Activated T-cell treated with anti-CD3 and anti-CD28 coated beads, Interleukin-2, amount 50 U/mL, for 24 hours (primary cell): Measurements from ENCODE around the gene RASSF8.

ENCODE experiments used
- DNase-seq: peaks from one replicate; pipeline ENCODE4 v3.0.0-alpha.2; 2020
- H3K27ac Mint-ChIP-seq: 2 replicates; pipeline ENCODE4 v1.8.0; 2020; ENCODE audit warnings: mild to moderate bottlenecking, mixed read lengths
- H3K27me3 Mint-ChIP-seq: 2 replicates; pipeline ENCODE4 v1.8.0; 2020; ENCODE audit warnings: mixed read lengths
- H3K36me3 Mint-ChIP-seq: 2 replicates; pipeline ENCODE4 v1.8.0; 2020; ENCODE audit warnings: low read depth, mixed read lengths
- H3K4me1 Mint-ChIP-seq: 2 replicates; pipeline ENCODE4 v1.8.0; 2020; ENCODE audit warnings: low read depth, mixed read lengths
- H3K4me3 Mint-ChIP-seq: 2 replicates; pipeline ENCODE4 v1.8.0; 2020; ENCODE audit warnings: mild to moderate bottlenecking, moderate library complexity, mixed read lengths
- H3K9me3 Mint-ChIP-seq: 2 replicates; pipeline ENCODE4 v1.8.0; 2020; ENCODE audit warnings: mixed read lengths

The RASSF8 gene, protein sequence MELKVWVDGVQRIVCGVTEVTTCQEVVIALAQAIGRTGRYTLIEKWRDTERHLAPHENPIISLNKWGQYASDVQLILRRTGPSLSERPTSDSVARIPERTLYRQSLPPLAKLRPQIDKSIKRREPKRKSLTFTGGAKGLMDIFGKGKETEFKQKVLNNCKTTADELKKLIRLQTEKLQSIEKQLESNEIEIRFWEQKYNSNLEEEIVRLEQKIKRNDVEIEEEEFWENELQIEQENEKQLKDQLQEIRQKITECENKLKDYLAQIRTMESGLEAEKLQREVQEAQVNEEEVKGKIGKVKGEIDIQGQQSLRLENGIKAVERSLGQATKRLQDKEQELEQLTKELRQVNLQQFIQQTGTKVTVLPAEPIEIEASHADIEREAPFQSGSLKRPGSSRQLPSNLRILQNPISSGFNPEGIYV

DNA sequence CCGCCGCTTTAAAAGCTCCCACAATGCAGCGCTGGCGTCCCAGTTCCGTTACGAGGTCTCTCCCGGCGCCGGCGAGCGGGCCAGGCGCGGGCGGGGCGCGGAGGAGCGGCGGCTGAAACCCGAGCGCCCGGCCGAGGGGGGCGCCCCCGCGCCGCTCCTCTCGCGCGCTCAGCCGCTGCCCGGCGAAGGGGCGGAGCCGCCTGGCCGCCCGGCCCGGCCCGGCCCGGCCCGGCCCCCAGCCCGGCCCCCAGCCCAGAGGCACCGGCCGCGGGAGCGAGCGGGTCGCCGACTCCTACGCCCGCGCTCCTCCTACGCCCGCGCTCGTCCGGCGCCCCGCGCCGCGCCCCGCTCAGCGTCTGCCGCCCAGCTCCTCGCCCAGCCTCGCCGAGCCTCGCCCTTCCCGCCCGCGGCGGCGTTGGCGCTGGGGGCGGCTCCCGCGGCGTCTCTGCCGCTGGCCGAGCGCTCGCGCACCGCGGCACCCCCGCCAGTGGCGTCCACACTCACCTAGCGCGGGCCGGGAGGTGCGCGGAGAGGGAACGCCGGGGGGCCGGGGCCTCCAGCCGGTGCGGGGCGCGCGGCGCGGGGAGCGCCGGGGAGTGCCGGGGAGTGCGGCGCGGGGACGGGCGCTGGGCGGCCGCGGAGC lies at the start of gene RASSF8:
Gene RASSF8, plus strand, starts transcription at position 255 of the 643 bp plus-strand sequence. CDS start 96,662 bp downstream, outside the sequence.
- peak; percentile 45 for DNase-seq
- no peaks in the 10 kb centered on the region for H3K36me3 Mint-ChIP-seq
- H3K27ac Mint-ChIP-seq: peak within 1 kb of the TSS; percentile 47
- peaks cover 83% of the 10 kb centered on the region for H3K27me3 Mint-ChIP-seq
- no peaks in the 10 kb centered on the region for H3K9me3 Mint-ChIP-seq
- peaks cover 23% of the 10 kb centered on the region for H3K4me1 Mint-ChIP-seq
- peak within 1 kb of the TSS; percentile 75 for H3K4me3 Mint-ChIP-seq

DNA sequence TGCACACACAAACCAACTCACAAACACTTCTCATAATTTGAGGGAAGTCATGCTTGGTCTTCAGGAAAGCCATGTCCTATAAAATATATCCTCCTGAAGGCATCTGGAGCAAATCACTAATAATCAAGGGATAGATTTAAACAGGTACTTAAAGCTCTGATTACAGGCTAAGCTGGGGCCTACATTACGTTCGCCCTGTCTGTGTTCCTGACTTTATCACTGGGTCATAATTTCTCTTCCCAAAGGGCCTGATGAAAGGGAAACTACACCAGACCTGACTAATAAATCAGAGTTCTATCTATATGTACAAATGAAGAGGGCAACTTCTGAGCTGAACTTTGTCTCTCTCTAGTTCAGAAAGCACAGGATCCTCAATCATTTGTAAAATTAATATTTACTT lies 43.9 kb upstream of the RASSF8 start:
- H3K36me3 Mint-ChIP-seq: no peaks in the 10 kb centered on the region
- H3K4me3 Mint-ChIP-seq: no peak overlapping the region
- DNase-seq: no peak
- H3K27ac Mint-ChIP-seq: no peak overlapping the region
- no peaks in the 10 kb centered on the region for H3K27me3 Mint-ChIP-seq
- H3K4me1 Mint-ChIP-seq: no peaks in the 10 kb centered on the region
- no peaks in the 10 kb centered on the region for H3K9me3 Mint-ChIP-seq

DNA sequence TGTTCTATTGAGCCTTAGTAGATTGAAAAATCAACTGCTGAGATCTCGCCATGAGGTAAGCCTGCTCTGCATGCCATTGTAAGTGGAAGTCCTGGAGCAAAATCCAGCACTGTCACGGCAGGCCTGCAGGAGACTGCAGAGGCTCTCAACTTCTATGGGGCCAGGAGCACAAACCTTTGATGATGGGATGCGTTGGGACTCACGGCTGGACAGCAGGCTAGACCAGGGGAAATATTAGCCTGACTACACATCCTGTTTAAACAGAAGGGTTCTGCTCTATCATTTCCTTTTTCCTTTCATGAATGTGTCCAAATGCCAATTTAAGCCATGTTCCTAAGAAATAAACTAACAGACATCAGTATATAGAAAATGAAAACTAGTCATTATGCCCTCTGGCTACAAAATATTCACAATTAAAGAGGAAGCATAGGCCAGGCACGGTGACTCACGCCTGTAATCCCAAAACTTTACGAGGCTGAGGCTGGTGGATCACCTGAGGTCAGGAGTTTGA lies 33.9 kb upstream of the RASSF8 start:
- H3K27me3 Mint-ChIP-seq: no peaks in the 10 kb centered on the region

DNA sequence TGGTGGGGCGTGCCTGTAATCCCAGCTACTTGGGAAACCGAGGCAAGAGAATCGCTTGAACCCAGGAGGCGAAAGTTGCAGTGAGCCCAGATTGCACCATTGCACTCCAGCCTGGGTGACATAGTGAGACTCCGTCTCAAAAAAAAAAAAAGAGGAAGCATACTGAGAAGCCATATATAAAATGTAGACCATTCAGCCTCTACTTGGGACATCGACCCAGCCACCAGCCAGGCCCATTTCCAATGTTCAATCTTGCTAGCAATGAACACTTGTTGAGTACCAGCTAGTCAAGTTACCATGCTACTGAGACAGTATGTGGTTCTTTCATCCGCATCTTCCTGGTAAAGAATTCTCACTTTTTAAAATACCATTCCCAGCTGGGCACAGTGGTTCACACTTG lies 33.4 kb upstream of the RASSF8 start:
- no peak for DNase-seq
- H3K27ac Mint-ChIP-seq: no peak overlapping the region
- H3K4me3 Mint-ChIP-seq: no peak overlapping the region
- H3K4me1 Mint-ChIP-seq: no peaks in the 10 kb centered on the region
- no peaks in the 10 kb centered on the region for H3K27me3 Mint-ChIP-seq
- no peaks in the 10 kb centered on the region for H3K9me3 Mint-ChIP-seq
- no peaks in the 10 kb centered on the region for H3K36me3 Mint-ChIP-seq

More for the DNA sequence above, 33.9 kb upstream of the RASSF8 start:
- H3K4me1 Mint-ChIP-seq: no peaks in the 10 kb centered on the region
- H3K36me3 Mint-ChIP-seq: no peaks in the 10 kb centered on the region
- no peaks in the 10 kb centered on the region for H3K9me3 Mint-ChIP-seq
- DNase-seq: no peak
- H3K4me3 Mint-ChIP-seq: no peak overlapping the region
- H3K27ac Mint-ChIP-seq: no peak overlapping the region

DNA sequence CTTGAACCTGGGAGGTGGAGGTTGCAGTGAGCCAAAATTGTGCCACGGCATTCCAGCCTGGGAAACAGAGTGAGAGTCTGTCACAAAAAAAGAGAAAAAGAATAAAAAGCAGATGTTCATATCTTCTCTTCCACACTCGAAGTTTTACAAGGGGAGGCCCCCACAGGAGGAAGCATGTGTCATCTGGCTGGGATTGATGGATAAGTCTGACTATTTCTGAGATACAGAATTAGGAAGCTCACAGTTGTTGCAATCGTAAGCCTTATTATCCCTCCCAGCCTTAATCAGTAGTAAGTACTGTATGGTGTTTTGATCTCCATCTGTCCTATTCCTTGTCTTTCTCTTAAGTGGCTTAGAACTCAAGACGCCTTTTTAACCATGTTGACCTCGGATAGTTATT lies 31.9 kb upstream of the RASSF8 start:
- Mint-ChIP-seq H3K36me3 (no peaks in the 10 kb centered on the region), H3K27ac (no peak overlapping the region), H3K4me1 (no peaks in the 10 kb centered on the region), H3K9me3 (no peaks in the 10 kb centered on the region), H3K4me3 (no peak overlapping the region), H3K27me3 (no peaks in the 10 kb centered on the region)
- no peak for DNase-seq

DNA sequence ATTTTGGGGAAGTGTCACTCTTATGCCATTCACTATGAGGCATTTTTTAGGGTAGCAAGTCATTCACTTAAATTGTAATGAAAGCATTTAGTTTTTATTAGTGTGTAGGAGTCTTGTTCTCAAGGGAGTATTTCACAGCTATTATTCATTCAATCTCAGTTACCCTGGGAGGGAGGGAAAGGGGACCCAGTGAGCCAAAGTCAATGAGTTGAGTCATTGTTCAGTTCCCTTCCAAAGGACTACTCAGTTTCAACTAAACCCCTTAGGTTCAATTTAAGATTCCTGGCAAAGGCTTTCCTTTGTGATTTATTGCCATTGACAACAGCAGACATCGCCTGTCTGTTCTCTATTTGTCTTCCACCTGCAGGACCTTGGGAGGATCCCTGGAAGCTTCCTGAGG lies 29.3 kb upstream of the RASSF8 start:
- Mint-ChIP-seq H3K27ac (no peak overlapping the region), H3K36me3 (no peaks in the 10 kb centered on the region), H3K4me1 (no peaks in the 10 kb centered on the region), H3K9me3 (no peaks in the 10 kb centered on the region), H3K4me3 (no peak overlapping the region), H3K27me3 (peaks cover 2% of the 10 kb centered on the region)
- DNase-seq: no peak

DNA sequence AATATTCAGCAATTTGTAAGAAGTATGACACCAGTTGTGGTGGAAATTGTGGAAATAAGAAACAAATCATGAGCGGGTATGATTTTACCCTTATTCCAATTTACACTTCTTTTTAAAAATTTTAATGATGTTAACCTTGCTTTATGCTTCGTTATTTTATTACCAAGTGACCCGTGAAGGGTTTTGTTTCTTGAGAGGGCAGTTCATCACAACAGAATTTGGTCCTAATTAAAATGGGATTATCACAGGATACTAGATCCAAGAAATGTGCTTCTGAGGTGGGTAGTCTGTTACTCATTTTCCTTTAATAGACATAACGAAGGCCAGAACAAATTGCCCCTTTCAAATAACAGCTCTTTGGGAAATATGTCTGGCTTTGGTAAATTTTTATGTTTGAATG lies 25.5 kb upstream of the RASSF8 start:
- Mint-ChIP-seq H3K9me3 (no peaks in the 10 kb centered on the region), H3K4me3 (no peak overlapping the region), H3K27ac (no peak overlapping the region), H3K27me3 (peaks cover 2% of the 10 kb centered on the region), H3K4me1 (no peaks in the 10 kb centered on the region), H3K36me3 (no peaks in the 10 kb centered on the region)
- no peak for DNase-seq

DNA sequence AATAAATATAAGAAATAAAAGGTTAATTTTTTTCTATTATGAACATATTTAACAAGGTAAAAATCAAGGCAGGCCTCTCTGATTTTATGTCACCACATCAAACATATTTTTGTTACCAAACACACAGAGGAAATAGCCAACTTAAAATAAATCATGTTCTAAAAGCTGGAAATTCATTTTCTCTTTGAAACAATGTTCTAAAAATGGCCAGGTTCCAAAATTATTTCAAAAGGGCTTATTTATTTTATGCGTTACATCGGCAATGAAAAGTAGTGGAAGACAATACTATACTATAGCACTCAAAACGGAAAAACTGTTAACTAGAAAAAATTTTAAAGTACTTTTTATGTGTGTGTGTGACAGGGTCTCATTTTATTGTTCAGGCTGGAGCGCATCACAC lies 24.0 kb upstream of the RASSF8 start:
- Mint-ChIP-seq H3K36me3 (no peaks in the 10 kb centered on the region), H3K27me3 (peaks cover 2% of the 10 kb centered on the region), H3K4me3 (no peak overlapping the region), H3K27ac (no peak overlapping the region), H3K9me3 (no peaks in the 10 kb centered on the region), H3K4me1 (no peaks in the 10 kb centered on the region)
- DNase-seq: no peak

DNA sequence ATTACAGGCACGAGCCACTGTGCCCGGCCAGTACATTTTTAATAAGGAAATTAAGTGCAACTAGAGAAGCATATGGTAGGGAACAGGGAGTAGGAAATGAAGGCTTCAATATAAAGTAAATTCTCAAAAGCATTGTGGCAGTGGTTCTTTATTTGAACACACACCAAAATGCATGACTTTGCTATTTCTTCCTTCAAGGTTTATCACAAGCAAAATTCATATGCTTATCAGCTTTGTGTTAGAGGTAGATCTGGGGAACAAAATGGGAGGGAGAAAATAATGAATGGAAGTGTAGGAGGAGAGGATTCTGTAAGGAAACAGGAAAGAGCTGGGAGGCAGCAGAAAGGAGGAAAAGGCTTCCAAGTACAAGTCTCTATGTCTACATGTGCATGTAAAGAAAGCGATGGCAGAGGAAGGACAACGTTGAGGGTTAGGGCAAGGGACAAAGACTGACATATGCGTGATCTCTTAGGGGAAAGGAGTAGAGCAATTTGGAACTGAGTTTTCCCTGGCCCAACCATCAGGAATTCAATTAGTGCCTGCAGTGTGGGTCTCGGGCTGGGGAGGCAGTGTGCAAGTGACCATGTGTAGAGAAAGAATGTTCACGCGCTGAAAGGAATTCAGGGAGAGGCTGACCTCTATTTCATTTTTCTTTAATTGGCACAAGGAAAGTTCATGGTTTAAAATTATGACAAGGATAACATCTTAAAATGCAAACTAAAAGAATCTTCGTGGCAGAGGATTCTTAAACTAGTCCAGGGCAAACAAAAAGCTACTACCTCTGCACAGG lies 22.9 kb upstream of the RASSF8 start:
- H3K27ac Mint-ChIP-seq: no peak overlapping the region
- no peak for DNase-seq
- peaks cover 2% of the 10 kb centered on the region for H3K27me3 Mint-ChIP-seq
- no peaks in the 10 kb centered on the region for H3K36me3 Mint-ChIP-seq
- H3K4me1 Mint-ChIP-seq: no peaks in the 10 kb centered on the region
- no peak overlapping the region for H3K4me3 Mint-ChIP-seq
- H3K9me3 Mint-ChIP-seq: no peaks in the 10 kb centered on the region

DNA sequence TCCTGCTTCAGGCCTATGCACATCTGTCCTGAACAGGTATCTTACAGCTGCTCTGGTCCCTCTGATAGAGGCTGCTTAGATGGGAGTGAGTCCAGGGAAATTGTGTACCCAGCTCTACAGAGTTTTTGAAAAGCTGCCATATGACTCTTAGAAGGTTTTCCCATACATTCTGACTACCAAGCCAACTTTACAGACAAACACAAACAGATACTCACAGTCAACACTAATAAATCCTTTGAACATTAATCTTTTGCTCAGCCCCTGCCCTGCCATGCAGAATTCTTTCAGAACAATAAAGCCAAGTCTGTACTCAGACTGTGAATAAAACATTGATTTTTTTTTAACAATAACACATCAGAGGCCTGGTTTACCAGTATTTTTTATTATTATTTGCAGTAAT lies 21.4 kb upstream of the RASSF8 start:
- H3K4me1 Mint-ChIP-seq: no peaks in the 10 kb centered on the region
- no peaks in the 10 kb centered on the region for H3K36me3 Mint-ChIP-seq
- DNase-seq: no peak
- H3K4me3 Mint-ChIP-seq: no peak overlapping the region
- H3K9me3 Mint-ChIP-seq: no peaks in the 10 kb centered on the region
- no peak overlapping the region for H3K27ac Mint-ChIP-seq
- H3K27me3 Mint-ChIP-seq: peaks cover 2% of the 10 kb centered on the region

DNA sequence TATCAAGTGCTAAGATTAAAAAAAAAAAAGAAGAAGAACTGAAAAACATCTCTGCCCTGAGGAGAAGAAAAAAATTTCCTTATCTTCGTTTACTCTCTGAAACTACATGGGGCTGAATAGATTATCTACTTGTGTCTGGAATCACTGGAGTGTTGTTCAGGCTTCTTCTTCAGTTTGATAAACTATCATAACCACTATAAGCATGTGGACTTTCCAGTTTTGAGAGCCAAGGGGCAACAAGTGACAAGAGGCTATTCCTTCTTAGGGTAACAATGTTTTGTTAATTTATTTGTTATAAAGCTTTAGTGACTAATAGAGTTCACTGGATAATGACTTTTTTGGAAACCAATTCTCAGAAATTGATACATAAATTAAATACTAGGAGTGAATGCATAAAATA lies 19.9 kb upstream of the RASSF8 start:
- H3K27me3 Mint-ChIP-seq: peaks cover under 1% of the 10 kb centered on the region
- DNase-seq: no peak
- no peaks in the 10 kb centered on the region for H3K36me3 Mint-ChIP-seq
- no peaks in the 10 kb centered on the region for H3K4me1 Mint-ChIP-seq
- H3K4me3 Mint-ChIP-seq: no peak overlapping the region
- H3K27ac Mint-ChIP-seq: no peak overlapping the region
- no peaks in the 10 kb centered on the region for H3K9me3 Mint-ChIP-seq

DNA sequence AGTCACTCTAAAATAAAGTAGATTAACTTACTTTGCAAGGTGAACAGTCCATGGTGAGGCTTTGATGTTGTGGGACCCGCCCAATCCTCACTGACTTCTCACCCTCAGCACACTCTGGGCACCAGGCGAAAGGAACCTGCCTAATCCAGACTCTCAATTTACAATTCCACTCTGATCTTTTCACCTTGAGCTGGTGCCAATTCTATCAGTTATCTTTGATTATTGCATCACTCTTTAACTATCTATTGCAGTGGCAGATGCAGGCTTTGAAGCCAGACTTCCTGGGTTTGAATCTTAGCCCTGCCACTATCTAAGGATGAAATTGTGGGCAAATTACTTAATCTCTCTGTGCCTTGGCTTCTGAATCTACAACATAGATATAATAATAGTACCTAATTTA lies 18.9 kb upstream of the RASSF8 start:
- H3K4me1 Mint-ChIP-seq: no peaks in the 10 kb centered on the region
- no peaks in the 10 kb centered on the region for H3K36me3 Mint-ChIP-seq
- H3K9me3 Mint-ChIP-seq: no peaks in the 10 kb centered on the region
- DNase-seq: no peak
- no peaks in the 10 kb centered on the region for H3K27me3 Mint-ChIP-seq
- no peak overlapping the region for H3K4me3 Mint-ChIP-seq
- H3K27ac Mint-ChIP-seq: no peak overlapping the region

DNA sequence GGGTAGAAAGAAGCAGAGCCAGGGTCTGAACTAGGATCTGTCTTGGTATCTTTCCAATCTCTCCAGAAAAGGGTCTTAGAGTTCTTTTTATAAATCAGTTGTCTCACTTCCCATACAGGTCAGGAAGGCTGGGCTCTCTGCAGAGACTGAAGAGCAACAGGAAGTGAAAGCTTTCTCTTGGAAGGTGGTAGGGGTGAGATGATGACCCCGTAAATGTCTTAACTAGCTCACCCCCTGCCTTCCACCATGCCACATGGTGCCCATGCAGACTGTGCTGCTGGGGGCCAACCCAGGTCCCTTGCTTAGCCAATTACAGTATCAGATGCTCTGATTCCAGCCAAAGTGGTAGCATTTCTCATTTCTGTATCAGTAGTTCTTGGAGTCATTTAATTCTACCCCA lies 17.6 kb upstream of the RASSF8 start:
- DNase-seq: no peak
- Mint-ChIP-seq H3K4me1 (no peaks in the 10 kb centered on the region), H3K4me3 (no peak overlapping the region), H3K27me3 (no peaks in the 10 kb centered on the region), H3K36me3 (no peaks in the 10 kb centered on the region), H3K9me3 (no peaks in the 10 kb centered on the region), H3K27ac (no peak overlapping the region)

DNA sequence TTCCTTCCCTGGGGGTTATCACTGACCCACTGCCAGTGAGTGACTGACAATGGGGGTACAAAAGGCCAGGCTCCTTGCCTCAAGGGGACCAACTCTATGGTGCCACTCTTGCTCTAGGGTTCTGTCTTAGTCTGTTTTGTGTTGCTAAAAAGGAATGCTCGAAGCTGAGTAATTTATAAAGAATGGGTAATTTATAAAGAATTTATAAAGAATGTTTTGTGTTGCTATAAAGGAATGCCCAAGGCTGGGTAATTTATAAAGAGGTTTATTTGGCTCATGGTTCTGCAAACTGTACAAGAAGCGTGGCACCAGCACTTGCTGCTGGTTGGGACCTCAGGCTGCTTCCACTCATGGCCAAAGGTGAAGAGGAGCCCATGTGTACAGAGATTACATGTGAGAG lies 15.8 kb upstream of the RASSF8 start:
- Mint-ChIP-seq H3K27ac (no peak overlapping the region), H3K9me3 (no peaks in the 10 kb centered on the region), H3K4me1 (no peaks in the 10 kb centered on the region), H3K27me3 (no peaks in the 10 kb centered on the region), H3K4me3 (no peak overlapping the region), H3K36me3 (no peaks in the 10 kb centered on the region)
- DNase-seq: no peak

DNA sequence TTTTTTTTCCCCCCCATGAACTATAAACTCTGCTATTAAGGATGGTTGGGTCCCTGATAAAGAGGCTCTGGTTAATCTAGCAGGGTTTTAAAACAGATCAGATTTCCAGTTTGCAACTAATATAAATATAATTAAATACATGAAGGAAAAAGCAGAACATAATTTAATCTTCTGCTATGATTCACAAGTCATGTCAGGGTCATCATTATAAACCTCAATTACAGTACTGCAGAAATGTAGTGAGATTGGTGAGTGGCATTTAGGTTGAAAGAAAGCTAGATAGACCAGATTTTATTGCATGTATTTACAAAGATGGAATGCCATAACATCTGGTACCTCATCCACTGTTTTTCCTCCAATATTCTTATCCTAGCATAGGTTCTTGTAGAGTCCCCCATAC lies 14.5 kb upstream of the RASSF8 start:
- Mint-ChIP-seq H3K36me3 (no peaks in the 10 kb centered on the region), H3K4me3 (no peak overlapping the region), H3K9me3 (no peaks in the 10 kb centered on the region), H3K27me3 (no peaks in the 10 kb centered on the region), H3K4me1 (no peaks in the 10 kb centered on the region), H3K27ac (no peak overlapping the region)
- DNase-seq: no peak
